Stromal cell of bone marrow (primary cell): ENCODE measurements around the gene LYZL6.
A peak's percentile ranks its signal among the peaks of the same experiment; 100 is the strongest.
"Not testable (repeated sequence)": the region's sequence is repeated elsewhere in the genome, so short reads cannot be mapped to it uniquely, and the experiment has no call there.

Experiments
- DNase-seq: peaks from one replicate; pipeline ENCODE4 v3.0.0-alpha.2; 2012; ENCODE audit warnings: low read depth

LYZL6 gene

GRCh38 chr17:35906926-35907637 lies 36.4 kb downstream of the LYZL6 start:
- no peak for DNase-seq

GRCh38 chr17:35906191-35906925 lies 37.2 kb downstream of the LYZL6 start:
- DNase-seq = peak; percentile 50

- DNase-seq = no peak
Observed at GRCh38 chr17:35903451-35903850, 40.1 kb downstream of the LYZL6 start.

GRCh38 chr17:35901631-35902175 lies 41.8 kb downstream of the LYZL6 start:
- DNase-seq = no peak

GRCh38 chr17:35900708-35901480 lies 42.6 kb downstream of the LYZL6 start:
- DNase-seq = no peak

GRCh38 chr17:35900280-35900679 lies 43.2 kb downstream of the LYZL6 start:
- no peak for DNase-seq

- no peak for DNase-seq
Observed at GRCh38 chr17:35898283-35899070, 45.0 kb downstream of the LYZL6 start.

- not testable (repeated sequence) for DNase-seq
Observed at GRCh38 chr17:35897772-35898171, 45.7 kb downstream of the LYZL6 start.

GRCh38 chr17:35895636-35896587 lies 47.6 kb downstream of the LYZL6 start:
- DNase-seq = no peak

- no peak for DNase-seq
Observed at GRCh38 chr17:35894206-35894605, 49.3 kb downstream of the LYZL6 start.

GRCh38 chr17:35893751-35894150 lies 49.8 kb downstream of the LYZL6 start:
- no peak for DNase-seq

GRCh38 chr17:35892091-35893035 lies 51.1 kb downstream of the LYZL6 start:
- DNase-seq = no peak

- DNase-seq = no peak
Observed at GRCh38 chr17:35891269-35891668, 52.2 kb downstream of the LYZL6 start.

- DNase-seq = no peak
Observed at GRCh38 chr17:35890774-35891155, 52.7 kb downstream of the LYZL6 start.

GRCh38 chr17:35889818-35890773 lies 53.4 kb downstream of the LYZL6 start:
- peak; percentile 44 for DNase-seq

- DNase-seq = no peak
Observed at GRCh38 chr17:35889241-35889640, 54.3 kb downstream of the LYZL6 start.
